Suprapubic skin (tissue), 4 donors: Measurements from ENCODE around the gene FRMPD4. TPM values are rescaled to one million over a fixed set of nuclear protein-coding genes. Genes with fewer than 3 reads are reported as not detected.

Experiments used
- DNase-seq, 2 donors: peaks; one replicate each; pipeline ENCODE4 v3.0.0-alpha.2; 2019; ENCODE audit warnings: low spot score in 2 of 2
- H3K27ac ChIP-seq: fragments of 200-600 bp; sonication (generic); one replicate; pipeline ENCODE4 v1.5.1; 2019
- H3K27me3 ChIP-seq: fragments of 200-600 bp; sonication (generic); one replicate; pipeline ENCODE4 v1.5.1; 2019
- H3K36me3 ChIP-seq: fragments of 200-600 bp; sonication (generic); one replicate; pipeline ENCODE4 v1.5.1; 2019
- H3K4me1 ChIP-seq: fragments of 200-600 bp; sonication (generic); one replicate; pipeline ENCODE4 v1.5.1; 2019
- H3K4me3 ChIP-seq: fragments of 200-600 bp; sonication (generic); one replicate; pipeline ENCODE4 v1.5.1; 2019; ENCODE audit warnings: mild to moderate bottlenecking
- H3K9me3 ChIP-seq: fragments of 200-600 bp; sonication (generic); one replicate; pipeline ENCODE4 v1.5.1; 2019
- CTCF ChIP-seq, 2 donors: fragments of 200-600 bp in 1 of 2; fragments of 450-650 bp in 1 of 2; sonication (generic) in 1 of 2; IDR thresholded peaks; one replicate each; pipeline ENCODE4 v1.5.1; 2016 to 2019; ENCODE audit warnings: antibody characterized with exemption in 2 of 2, mild to moderate bottlenecking in 1 of 2, moderate library complexity in 1 of 2
- EP300 ChIP-seq: sonication (generic); formaldehyde crosslinking; IDR thresholded peaks from one replicate; pipeline ENCODE4 v1.6.1; 2017; ENCODE audit warnings: antibody characterized with exemption
- POLR2A ChIP-seq, 2 donors: fragments of 450-650 bp; IDR thresholded peaks; one replicate each; pipeline ENCODE4 v1.6.1; 2017; ENCODE audit warnings: antibody characterized with exemption in 2 of 2, mild to moderate bottlenecking in 2 of 2, moderate library complexity in 2 of 2
- POLR2AphosphoS5 ChIP-seq, 3 donors: sonication (generic); formaldehyde crosslinking; IDR thresholded peaks; one replicate each; pipeline ENCODE4 v1.6.1; 2017; ENCODE audit warnings: antibody characterized with exemption in 3 of 3
- WGBS: methylation state at CpG from one replicate; pipeline ENCODE4 v1.1.5; 2018; 5-methylcytosine and 5-hydroxymethylcytosine counted together
- total RNA-seq, 4 donors: library from RNA; depleted of rRNA; stranded (reverse); fragments of >200 nt; gene quantifications; one replicate each; pipeline ENCODE4 v1.1.0, GENCODE V29; 2016

FRMPD4 gene
- total RNA-seq, 4 donors from 2014 or later, result 0.08 to 0.13 TPM; not detected in 2

GRCh38 chrX:12647230-12647629 is 509.0 kb downstream of the FRMPD4 start:
- no peak overlapping the region for H3K27ac ChIP-seq
- H3K9me3 ChIP-seq, result no peaks in the 10 kb centered on the region
- no peaks in the 10 kb centered on the region for H3K27me3 ChIP-seq
- no peak overlapping the region for H3K4me3 ChIP-seq
- TF ChIP-seq EP300 (no peak), CTCF (IDR thresholded peaks at IDR 0.05) (no peak), POLR2A (IDR thresholded peaks at IDR 0.05) (no peak), POLR2AphosphoS5 (IDR thresholded peaks at IDR 0.05) (no peak)
- H3K36me3 ChIP-seq, result no peaks in the 10 kb centered on the region
- no peak for DNase-seq
- H3K4me1 ChIP-seq, result no peaks in the 10 kb centered on the region
- WGBS, result 74% methylated on average over 1 of the region's 1 CpG

GRCh38 chrX:12648995-12649394 is 510.7 kb downstream of the FRMPD4 start:
- whole genome bisulfite sequencing, result 69% methylated on average over 4 of the region's 5 CpGs
- H3K4me1 ChIP-seq, result no peaks in the 10 kb centered on the region
- no peak for DNase-seq
- TF ChIP-seq CTCF (IDR thresholded peaks at IDR 0.05) (no peak), EP300 (no peak), POLR2AphosphoS5 (IDR thresholded peaks at IDR 0.05) (no peak), POLR2A (IDR thresholded peaks at IDR 0.05) (no peak)
- no peaks in the 10 kb centered on the region for H3K27me3 ChIP-seq
- no peak overlapping the region for H3K4me3 ChIP-seq
- no peaks in the 10 kb centered on the region for H3K36me3 ChIP-seq
- H3K27ac ChIP-seq, result no peak overlapping the region
- no peaks in the 10 kb centered on the region for H3K9me3 ChIP-seq

- no peaks in the 10 kb centered on the region for H3K9me3 ChIP-seq
- TF ChIP-seq POLR2AphosphoS5 (IDR thresholded peaks at IDR 0.05) (no peak), EP300 (no peak), POLR2A (IDR thresholded peaks at IDR 0.05) (no peak), CTCF (IDR thresholded peaks at IDR 0.05) (no peak)
- H3K36me3 ChIP-seq, result no peaks in the 10 kb centered on the region
- DNase-seq, result no peak
- no peak overlapping the region for H3K27ac ChIP-seq
- no peak overlapping the region for H3K4me3 ChIP-seq
- H3K4me1 ChIP-seq, result no peaks in the 10 kb centered on the region
- 44% methylated on average over 1 of the region's 1 CpG for WGBS
- no peaks in the 10 kb centered on the region for H3K27me3 ChIP-seq
These were observed 519.2 kb downstream of the FRMPD4 start for GRCh38 chrX:12657433-12657832.

- DNase-seq, result no peak
- Histone ChIP-seq H3K4me3 (no peak overlapping the region), H3K27ac (no peak overlapping the region), H3K36me3 (no peaks in the 10 kb centered on the region), H3K27me3 (no peaks in the 10 kb centered on the region), H3K4me1 (no peaks in the 10 kb centered on the region), H3K9me3 (no peaks in the 10 kb centered on the region)
- TF ChIP-seq POLR2A (IDR thresholded peaks at IDR 0.05) (no peak), POLR2AphosphoS5 (IDR thresholded peaks at IDR 0.05) (no peak), CTCF (IDR thresholded peaks at IDR 0.05) (no peak), EP300 (no peak)
- 73% methylated on average over 1 of the region's 1 CpG for WGBS
These were observed 519.6 kb downstream of the FRMPD4 start for GRCh38 chrX:12657881-12658280.

- H3K9me3 ChIP-seq, result no peaks in the 10 kb centered on the region
- H3K4me3 ChIP-seq, result no peak overlapping the region
- WGBS, result 90% methylated on average over 2 of the region's 2 CpGs
- TF ChIP-seq EP300 (no peak), CTCF (IDR thresholded peaks at IDR 0.05) (no peak), POLR2AphosphoS5 (IDR thresholded peaks at IDR 0.05) (no peak), POLR2A (IDR thresholded peaks at IDR 0.05) (no peak)
- DNase-seq, result no peak
- H3K27me3 ChIP-seq, result no peaks in the 10 kb centered on the region
- H3K36me3 ChIP-seq, result no peaks in the 10 kb centered on the region
- no peak overlapping the region for H3K27ac ChIP-seq
- no peaks in the 10 kb centered on the region for H3K4me1 ChIP-seq
These were observed 523.2 kb downstream of the FRMPD4 start for GRCh38 chrX:12661464-12661863.
